ENCODE measurements around the gene UFSP1. TPM values are rescaled to one million over a fixed set of nuclear protein-coding genes. Genes with fewer than 3 reads are reported as not detected.

UFSP1 gene
- total and polyA plus RNA-seq, 10 of the 15 experiments (the other 5 are each of a cell fraction or from before 2014, with no cell fraction given), result 0.14 to 10.6 (median 2.8) TPM

GRCh38 chr7:100901921-100902332 lies 12.4 kb upstream of the UFSP1 start:
- H3K79me2 ChIP-seq (ENCODE audit: control insufficient read depth, insufficient read depth, low read length), result no peaks in the 10 kb centered on the region
- ChIA-PET RAD21 (ENCODE audit: unreplicated experiment) (interaction anchor here (0.7 to 1.9 kb wide), 4 partner anchors 15 to 157 kb away, joined by 3 to 7 read pairs (median 4); no protein-coding TSS in a partner anchor), CTCF (interaction anchor here (1.1 to 5.5 kb wide), 3 partner anchors 49 to 173 kb away, joined by 3 to 40 read pairs (median 4); partner anchors contain the start of gene SLC12A9), POLR2A (interaction anchor here (0.6 kb wide), 2 partner anchors 73 to 843 kb away, joined by 4 read pairs; no protein-coding TSS in a partner anchor), SMC1A (ENCODE audit: uncharacterized antibody, unreplicated experiment) (interaction anchor here (0.8 to 1.4 kb wide), 4 partner anchors 11 to 381 kb away, joined by 3 to 4 read pairs (median 3); no protein-coding TSS in a partner anchor)
- no peak overlapping the region; the same call in 1 of the 2 replicates for H3K4me2 ChIP-seq (ENCODE audit: control insufficient read depth, insufficient read depth)
- BruUV-seq (replicated peaks), result no TSS peak
- H3K4me1 ChIP-seq (ENCODE audit: control insufficient read depth, insufficient read depth, low read length), result no peaks in the 10 kb centered on the region
- H3K9me3 ChIP-seq (replicated peaks; ENCODE audit: control insufficient read depth, insufficient read depth, low read length), result no peaks in the 10 kb centered on the region
- in situ Hi-C loops (cut with MboI) (no loop called here), intact Hi-C loops (cut with micrococcal nuclease; ENCODE audit: unreplicated experiment) (no loop called here)
- no peak overlapping the region for H3K27ac ChIP-seq (ENCODE audit: control insufficient read depth, insufficient read depth)
- FAIRE-seq (no peak), DNase-seq (ENCODE audit: low read depth, low spot score) (no peak), ATAC-seq (peak; percentile 56)
- 70% methylated on average over 5 of the region's 5 CpGs for WGBS (ENCODE audit: insufficient coverage, insufficient replicate concordance, low lambda C conversion rate, missing lambda C conversion rate)
- no peak overlapping the region for H2AFZ ChIP-seq (ENCODE audit: control insufficient read depth, low read depth, low read length)
- no peaks in the 10 kb centered on the region for H3K27me3 ChIP-seq (replicated peaks in 1 of 2; ENCODE audit: control insufficient read depth in 2 of 2, insufficient read depth in 2 of 2, low read length in 1 of 2)
- no peak overlapping the region for H3K9ac ChIP-seq (ENCODE audit: control insufficient read depth, insufficient read depth, low read length)
- no peaks in the 10 kb centered on the region for H4K20me1 ChIP-seq (ENCODE audit: control insufficient read depth, insufficient read depth)
- H3K4me3 ChIP-seq, result no peak overlapping the region
- H3K36me3 ChIP-seq (ENCODE audit: control insufficient read depth in 2 of 2, insufficient read depth in 2 of 2, low read length in 1 of 2), result no peaks in the 10 kb centered on the region
- TF ChIP-seq NR2F1 (conservative IDR thresholded peaks at IDR 0.05) (0 out of 2 replicates have a peak, but pooled peaks have one; percentile 22), ZNF622 (IDR thresholded peaks at IDR 0.05) (no peak)

- intact Hi-C loops (cut with micrococcal nuclease; ENCODE audit: unreplicated experiment), result no loop called here
- Histone ChIP-seq H3K4me1 (ENCODE audit: control insufficient read depth, insufficient read depth, low read length) (peaks cover 7% of the 10 kb centered on the region), H3K79me2 (ENCODE audit: control insufficient read depth, insufficient read depth, low read length) (no peaks in the 10 kb centered on the region), H3K4me3 (no peak overlapping the region), H3K4me2 (ENCODE audit: control insufficient read depth, insufficient read depth) (no peak overlapping the region), H3K9me3 (replicated peaks; ENCODE audit: control insufficient read depth, insufficient read depth, low read length) (no peaks in the 10 kb centered on the region), H3K27ac (ENCODE audit: control insufficient read depth, insufficient read depth) (no peak overlapping the region), H3K27me3 (replicated peaks in 1 of 2; ENCODE audit: control insufficient read depth in 2 of 2, insufficient read depth in 2 of 2, low read length in 1 of 2) (peaks cover 6% of the 10 kb centered on the region in 2 experiments), H3K36me3 (ENCODE audit: control insufficient read depth in 2 of 2, insufficient read depth in 2 of 2, low read length in 1 of 2) (no peaks in the 10 kb centered on the region), H4K20me1 (ENCODE audit: control insufficient read depth, insufficient read depth) (no peaks in the 10 kb centered on the region), H2AFZ (ENCODE audit: control insufficient read depth, low read depth, low read length) (no peak overlapping the region), H3K9ac (ENCODE audit: control insufficient read depth, insufficient read depth, low read length) (no peak overlapping the region)
- ChIA-PET SMC1A (ENCODE audit: uncharacterized antibody, unreplicated experiment) (interaction anchor here (0.7 to 1.0 kb wide), 3 partner anchors 46 to 251 kb away, joined by 3 to 6 read pairs (median 4); no protein-coding TSS in a partner anchor), RAD21 (ENCODE audit: unreplicated experiment) (interaction anchor here (0.7 to 1.9 kb wide), 4 partner anchors 14 to 382 kb away, joined by 3 to 7 read pairs (median 4); no protein-coding TSS in a partner anchor), POLR2A (interaction anchor here (0.6 to 0.7 kb wide), 2 partner anchors 100 to 875 kb away, joined by 3 to 7 read pairs; no protein-coding TSS in a partner anchor), CTCF (interaction anchor here (0.9 to 5.5 kb wide), 6 partner anchors 12 to 242 kb away, joined by 3 to 40 read pairs (median 4); partner anchors contain the start of genes SLC12A9 and UFSP1)
- no TSS peak for BruUV-seq (replicated peaks)
- TF ChIP-seq MYC (IDR thresholded peaks at IDR 0.05; ENCODE audit: insufficient read depth, insufficient read length, insufficient replicate concordance, low read length, severe bottlenecking), result no peak
- TF ChIP-seq, protein P1, sequence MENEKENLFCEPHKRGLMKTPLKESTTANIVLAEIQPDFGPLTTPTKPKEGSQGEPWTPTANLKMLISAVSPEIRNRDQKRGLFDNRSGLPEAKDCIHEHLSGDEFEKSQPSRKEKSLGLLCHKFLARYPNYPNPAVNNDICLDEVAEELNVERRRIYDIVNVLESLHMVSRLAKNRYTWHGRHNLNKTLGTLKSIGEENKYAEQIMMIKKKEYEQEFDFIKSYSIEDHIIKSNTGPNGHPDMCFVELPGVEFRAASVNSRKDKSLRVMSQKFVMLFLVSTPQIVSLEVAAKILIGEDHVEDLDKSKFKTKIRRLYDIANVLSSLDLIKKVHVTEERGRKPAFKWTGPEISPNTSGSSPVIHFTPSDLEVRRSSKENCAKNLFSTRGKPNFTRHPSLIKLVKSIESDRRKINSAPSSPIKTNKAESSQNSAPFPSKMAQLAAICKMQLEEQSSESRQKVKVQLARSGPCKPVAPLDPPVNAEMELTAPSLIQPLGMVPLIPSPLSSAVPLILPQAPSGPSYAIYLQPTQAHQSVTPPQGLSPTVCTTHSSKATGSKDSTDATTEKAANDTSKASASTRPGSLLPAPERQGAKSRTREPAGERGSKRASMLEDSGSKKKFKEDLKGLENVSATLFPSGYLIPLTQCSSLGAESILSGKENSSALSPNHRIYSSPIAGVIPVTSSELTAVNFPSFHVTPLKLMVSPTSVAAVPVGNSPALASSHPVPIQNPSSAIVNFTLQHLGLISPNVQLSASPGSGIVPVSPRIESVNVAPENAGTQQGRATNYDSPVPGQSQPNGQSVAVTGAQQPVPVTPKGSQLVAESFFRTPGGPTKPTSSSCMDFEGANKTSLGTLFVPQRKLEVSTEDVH (IDR thresholded peaks at IDR 0.05; ENCODE audit: low read depth, partially characterized antibody), result no peak
- no peak for TF ChIP-seq SMAD1 (IDR thresholded peaks at IDR 0.05; ENCODE audit: low read depth, partially characterized antibody)
- TF ChIP-seq POLR2AphosphoS2 (IDR thresholded peaks at IDR 0.05; ENCODE audit: low read depth, low read length), result no peak
- TF ChIP-seq CHD4 (IDR thresholded peaks at IDR 0.05), result no peak
- TF ChIP-seq IKZF1 (conservative IDR thresholded peaks at IDR 0.05), result no peak
- no peak for FAIRE-seq
- 56% methylated on average over 2 of the region's 2 CpGs for WGBS (ENCODE audit: insufficient coverage, insufficient replicate concordance, low lambda C conversion rate, missing lambda C conversion rate)
- DNase-seq (ENCODE audit: low read depth, low spot score), result no peak
- no peak for ATAC-seq
- in situ Hi-C loops (cut with MboI), result no loop called here
Measured at GRCh38 chr7:100900978-100901377, 11.5 kb upstream of the UFSP1 start.
